Endothelial cell of umbilical vein (primary cell): ENCODE results near the gene SOX14. TPM values are rescaled to one million over a fixed set of nuclear protein-coding genes. Genes with fewer than 3 reads are reported as not detected.

Source experiments
- BruUV-seq: library from RNA; stranded (reverse); fragments of 400-500 nt; replicated peaks from 2 replicates; lab custom pipeline; 2021; lab: Mats Ljungman, UMichigan
- CTCF ChIA-PET: fragments of 300-600, 350-600 bp; sonication (Branson Sonifier 250); formaldehyde crosslinking; loops from one replicate; lab custom pipeline; 2021; ENCODE audit warnings: antibody characterized with exemption, inconsistent platforms; lab: Charles Lee
- POLR2A ChIA-PET: fragments of 300-600, 350-600 bp; sonication (Branson Sonifier 250); formaldehyde crosslinking; loops from one replicate; lab custom pipeline; 2021; ENCODE audit warnings: antibody characterized with exemption, inconsistent platforms; lab: Charles Lee
- DNase-seq: peaks from one replicate; pipeline ENCODE4 v3.0.0-alpha.2; 2011; ENCODE audit warnings: low read depth, low spot score
- FAIRE-seq: peaks from 2 replicates; lab custom pipeline; 2011; peaks lifted over from hg19 to GRCh38; lab: Jason Lieb, UNC
- H2AFZ ChIP-seq: 2 replicates; pipeline ENCODE4 v1.6.0; 2012; ENCODE audit warnings: low read depth, low read length, control low read depth, inconsistent platforms
- H3K27ac ChIP-seq: 2 replicates; pipeline ENCODE4 v1.5.1; 2011; ENCODE audit warnings: low read depth, mild to moderate bottlenecking, control low read depth, low read length, moderate library complexity; ENCODE audit not compliant: insufficient read depth
- H3K27me3 ChIP-seq, 2 experiments: 2 replicates each; pipeline versions ENCODE4 v1.6.0 to v1.6.1; 2011; ENCODE audit warnings: low read length in 2 of 2, mixed read lengths in 1 of 2; ENCODE audit not compliant: control insufficient read depth in 2 of 2, insufficient read depth in 2 of 2
- H3K36me3 ChIP-seq, 2 experiments: 2 replicates in 1 of 2; 3 replicates in 1 of 2; pipeline ENCODE4 v1.5.1; 2011; ENCODE audit warnings: low read length in 2 of 2, mild to moderate bottlenecking in 1 of 2, moderate library complexity in 1 of 2; ENCODE audit not compliant: control insufficient read depth in 2 of 2, insufficient read depth in 2 of 2; ENCODE audit errors: extremely low read depth in 1 of 2
- H3K4me1 ChIP-seq: 3 replicates; pipeline ENCODE4 v1.5.1; 2011; ENCODE audit warnings: mild to moderate bottlenecking, low read length; ENCODE audit not compliant: control insufficient read depth, insufficient read depth; ENCODE audit errors: extremely low read depth
- H3K4me2 ChIP-seq: 2 replicates; pipeline ENCODE4 v1.6.1; 2011; ENCODE audit warnings: low read length, control low read depth, mixed read lengths; ENCODE audit not compliant: insufficient read depth
- H3K4me3 ChIP-seq, 3 experiments: fragments of 200-600 bp in 1 of 3; sonication (generic), shearing (Covaris generic) in 1 of 3; replicated peaks in 1 of 3; 2 replicates each; pipeline ENCODE4 v1.5.1; 2011 to 2016; ENCODE audit warnings: control low read depth in 3 of 3, low read length in 3 of 3, mild to moderate bottlenecking in 2 of 3, inconsistent platforms in 1 of 3, low read depth in 1 of 3, moderate library complexity in 1 of 3; ENCODE audit not compliant: insufficient read depth in 1 of 3
- H3K79me2 ChIP-seq: 2 replicates; pipeline ENCODE4 v1.6.0; 2012; ENCODE audit warnings: low read length, inconsistent platforms; ENCODE audit not compliant: control insufficient read depth, insufficient read depth
- H3K9ac ChIP-seq: replicated peaks from 2 replicates; pipeline ENCODE3; 2011; ENCODE audit warnings: low read length, control low read depth; ENCODE audit not compliant: insufficient read depth; ENCODE audit errors: extremely low read depth
- H3K9me1 ChIP-seq: replicated peaks from 3 replicates; pipeline ENCODE4 v1.6.0; 2011; ENCODE audit warnings: mild to moderate bottlenecking, low read length; ENCODE audit not compliant: control insufficient read depth, insufficient read depth; ENCODE audit errors: extremely low read depth
- H3K9me3 ChIP-seq: replicated peaks from 2 replicates; pipeline ENCODE4 v1.5.1; 2012; ENCODE audit warnings: low read length, inconsistent platforms; ENCODE audit not compliant: control insufficient read depth, insufficient read depth
- H4K20me1 ChIP-seq: replicated peaks from 2 replicates; pipeline ENCODE3; 2011; ENCODE audit warnings: mild to moderate bottlenecking, low read length; ENCODE audit not compliant: control insufficient read depth, insufficient read depth; ENCODE audit errors: extremely low read depth
- EZH2 ChIP-seq: IDR thresholded peaks from 2 replicates; pipeline ENCODE4 v1.6.1; 2012; ENCODE audit warnings: borderline replicate concordance, low read depth, mild to moderate bottlenecking, moderate library complexity, low read length, inconsistent platforms; ENCODE audit not compliant: severe bottlenecking
- FOS ChIP-seq: IDR thresholded peaks from 2 replicates; pipeline ENCODE4 v1.6.1; 2011; ENCODE audit warnings: mild to moderate bottlenecking, low read length, moderate library complexity, borderline replicate concordance; ENCODE audit not compliant: insufficient read depth
- POLR2A ChIP-seq: IDR thresholded peaks from 2 replicates; pipeline ENCODE4 v1.6.1; 2012; ENCODE audit warnings: low read depth, mild to moderate bottlenecking, control low read depth, low read length
- POLR2AphosphoS5 ChIP-seq: IDR thresholded peaks from 2 replicates; pipeline ENCODE4 v1.6.1; 2012; ENCODE audit warnings: low read depth, mild to moderate bottlenecking, control low read depth, low read length, moderate library complexity; ENCODE audit not compliant: insufficient read depth
- dilution Hi-C: fragments of 300-500 bp; cut with MboI; formaldehyde crosslinking; loops from one replicate; pipeline ENCODE4 v1.15.0; 2019; ENCODE audit warnings: low sequenced_read_pairs; ENCODE audit not compliant: extremely low pct_ligation_motif_present
- intact Hi-C: fragments of 100-400 bp; cut with micrococcal nuclease; formaldehyde crosslinking; loops from one replicate; pipeline ENCODE4 v1.10.0; 2022
- polyA plus RNA-seq, 4 experiments: library from polyadenylated mRNA; depleted of rRNA in 3 of 4; stranded (reverse) in 3 of 4; unstranded in 1 of 4; fragments of >200 nt; gene quantifications; 2 replicates each; pipeline versions ENCODE4 v1.2.1 to v1.2.3, GENCODE V29; 2011 to 2012; ENCODE audit warnings: missing spikeins in 1 of 4
- total RNA-seq: library from RNA; stranded (reverse); gene quantifications from 2 replicates; pipeline ENCODE4 v1.2.3, GENCODE V29; 2021
- TF ChIP-seq, protein P1 (sequence below): IDR thresholded peaks from 2 replicates; pipeline ENCODE4 v1.6.1; 2011; ENCODE audit not compliant: insufficient read depth, insufficient read length
- TF ChIP-seq, protein P2 (sequence below), 2 donors: IDR thresholded peaks; 1 replicate in 1 of 2; 2 replicates in 1 of 2; pipeline ENCODE4 v1.5.1; 2011; ENCODE audit warnings: low read length in 2 of 2, mild to moderate bottlenecking in 2 of 2, moderate library complexity in 2 of 2, control low read depth in 1 of 2, inconsistent platforms in 1 of 2, low read depth in 1 of 2; ENCODE audit not compliant: insufficient read depth in 1 of 2; ENCODE audit errors: extremely low read depth in 1 of 2

Gene SOX14
- total and polyA plus RNA-seq, 2 donors (not counting 3 experiments of a cell fraction or from before 2014, with no cell fraction given): not detected

DNA sequence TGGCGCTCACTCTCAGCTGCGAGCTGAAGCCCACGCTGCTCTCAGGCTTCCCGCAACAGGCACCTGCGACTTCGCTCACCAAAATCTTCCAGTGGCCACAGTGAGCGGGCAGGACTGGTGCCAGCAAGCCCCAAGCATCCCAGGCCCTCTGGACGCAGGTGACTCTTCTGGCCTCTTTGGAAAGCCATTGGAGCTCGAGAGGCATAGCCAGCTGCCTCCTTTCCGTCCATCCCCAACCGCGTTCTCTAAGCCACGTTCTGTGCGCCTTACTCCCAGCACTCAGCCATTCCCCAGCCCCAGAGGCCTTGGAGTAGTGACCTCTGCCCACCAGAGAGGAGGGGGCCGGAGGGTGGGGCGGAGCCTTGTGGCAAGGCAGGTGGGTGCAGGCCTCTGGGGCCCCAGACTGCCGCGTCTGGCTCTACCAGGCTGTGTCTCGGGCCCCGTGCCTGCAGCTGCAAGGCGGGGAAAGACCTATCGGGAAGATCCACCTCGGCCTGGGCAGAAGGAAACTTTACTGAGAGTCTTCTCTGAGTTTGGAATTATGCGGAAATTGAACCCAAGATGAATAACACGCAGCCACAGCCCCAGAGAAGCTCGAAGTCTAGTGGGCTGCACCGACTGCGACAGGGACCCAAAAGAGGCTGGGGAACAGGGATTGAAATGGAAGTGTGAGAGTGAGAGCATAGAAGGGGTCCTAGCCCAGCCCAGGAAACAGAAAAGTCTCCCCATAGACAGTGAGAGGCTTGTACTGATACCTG lies 3.6 kb upstream of the SOX14 start:
- Histone ChIP-seq H4K20me1 (no peaks in the 10 kb centered on the region), H3K9me1 (no peaks in the 10 kb centered on the region), H3K9ac (no peak overlapping the region), H3K36me3 (no peaks in the 10 kb centered on the region), H3K4me3 (no peak overlapping the region), H2AFZ (no peak overlapping the region), H3K27ac (no peak overlapping the region), H3K4me2 (no peak overlapping the region), H3K9me3 (no peaks in the 10 kb centered on the region), H3K27me3 (peaks cover 50 to 56% of the 10 kb centered on the region in 2 experiments), H3K79me2 (no peaks in the 10 kb centered on the region), H3K4me1 (no peaks in the 10 kb centered on the region)
- dilution Hi-C loops (no loop called here), intact Hi-C loops (no loop called here)
- no TSS peak for BruUV-seq
- DNase-seq (no peak), FAIRE-seq (no peak)
- ChIA-PET CTCF (no interaction called here), POLR2A (no interaction called here)
- no peak for TF ChIP-seq POLR2A
- peak; percentile 8 for TF ChIP-seq EZH2

DNA sequence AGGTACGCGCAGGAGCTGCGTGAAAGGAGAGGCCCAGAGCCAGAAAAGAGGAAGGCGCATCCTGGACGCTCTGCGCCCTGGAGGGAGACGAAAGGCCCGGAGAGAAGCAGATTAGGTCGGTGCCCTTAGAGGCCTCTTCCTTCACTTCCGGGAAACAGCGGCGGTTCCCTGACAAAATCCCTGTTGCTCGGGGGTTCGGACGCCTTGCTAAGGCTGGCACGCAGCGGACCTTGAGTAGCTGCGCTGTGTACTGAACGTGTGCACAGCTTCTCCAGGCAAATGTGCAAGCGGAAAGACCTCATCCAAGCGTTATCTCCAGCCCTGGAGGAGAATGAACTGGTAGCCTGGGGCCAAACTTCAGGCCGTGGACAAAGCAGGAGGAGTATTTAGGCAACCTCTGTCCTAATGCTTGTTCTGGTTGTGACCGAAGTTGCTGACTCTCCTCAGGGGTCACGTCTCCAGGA lies 3.0 kb upstream of the SOX14 start:
- DNase-seq: no peak
- H3K9me3 ChIP-seq: no peaks in the 10 kb centered on the region
- no peak overlapping the region for H3K4me3 ChIP-seq
- dilution Hi-C loops: no loop called here
- H3K4me2 ChIP-seq: no peak overlapping the region
- no peak for TF ChIP-seq POLR2AphosphoS5
- TF ChIP-seq, protein P1, sequence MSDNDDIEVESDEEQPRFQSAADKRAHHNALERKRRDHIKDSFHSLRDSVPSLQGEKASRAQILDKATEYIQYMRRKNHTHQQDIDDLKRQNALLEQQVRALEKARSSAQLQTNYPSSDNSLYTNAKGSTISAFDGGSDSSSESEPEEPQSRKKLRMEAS: no peak
- TF ChIP-seq FOS: no peak
- TF ChIP-seq POLR2A: no peak
- peak; percentile 5 for TF ChIP-seq EZH2
- TF ChIP-seq, protein P2, sequence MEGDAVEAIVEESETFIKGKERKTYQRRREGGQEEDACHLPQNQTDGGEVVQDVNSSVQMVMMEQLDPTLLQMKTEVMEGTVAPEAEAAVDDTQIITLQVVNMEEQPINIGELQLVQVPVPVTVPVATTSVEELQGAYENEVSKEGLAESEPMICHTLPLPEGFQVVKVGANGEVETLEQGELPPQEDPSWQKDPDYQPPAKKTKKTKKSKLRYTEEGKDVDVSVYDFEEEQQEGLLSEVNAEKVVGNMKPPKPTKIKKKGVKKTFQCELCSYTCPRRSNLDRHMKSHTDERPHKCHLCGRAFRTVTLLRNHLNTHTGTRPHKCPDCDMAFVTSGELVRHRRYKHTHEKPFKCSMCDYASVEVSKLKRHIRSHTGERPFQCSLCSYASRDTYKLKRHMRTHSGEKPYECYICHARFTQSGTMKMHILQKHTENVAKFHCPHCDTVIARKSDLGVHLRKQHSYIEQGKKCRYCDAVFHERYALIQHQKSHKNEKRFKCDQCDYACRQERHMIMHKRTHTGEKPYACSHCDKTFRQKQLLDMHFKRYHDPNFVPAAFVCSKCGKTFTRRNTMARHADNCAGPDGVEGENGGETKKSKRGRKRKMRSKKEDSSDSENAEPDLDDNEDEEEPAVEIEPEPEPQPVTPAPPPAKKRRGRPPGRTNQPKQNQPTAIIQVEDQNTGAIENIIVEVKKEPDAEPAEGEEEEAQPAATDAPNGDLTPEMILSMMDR (IDR thresholded peaks at IDR 0.05; ENCODE audit: extremely low read depth in 1 of 2, insufficient read depth in 1 of 2, low read depth in 1 of 2, low read length in 2 of 2): no peak
- no peak overlapping the region for H3K9ac ChIP-seq
- BruUV-seq: no TSS peak
- no peak overlapping the region for H3K27ac ChIP-seq
- H3K4me1 ChIP-seq: no peaks in the 10 kb centered on the region
- no peaks in the 10 kb centered on the region for H4K20me1 ChIP-seq
- intact Hi-C loops: no loop called here
- ChIA-PET POLR2A (no interaction called here), CTCF (no interaction called here)
- FAIRE-seq: no peak
- H3K9me1 ChIP-seq: no peaks in the 10 kb centered on the region
- H3K79me2 ChIP-seq: no peaks in the 10 kb centered on the region
- no peaks in the 10 kb centered on the region for H3K36me3 ChIP-seq
- H3K27me3 ChIP-seq: peaks cover 56 to 62% of the 10 kb centered on the region in 2 experiments
- H2AFZ ChIP-seq: no peak overlapping the region
